KMS-11 (cell line): ENCODE results near the gene ARHGEF40.

ENCODE experiments used
- H2AFZ ChIP-seq: fragments of 200-600 bp; sonication (generic); 2 replicates; pipeline ENCODE4 v1.6.1; 2016; ENCODE audit warnings: antibody characterized with exemption, mixed run types, low read depth
- H3K27ac ChIP-seq: fragments of 200-600 bp; sonication (generic); 2 replicates; pipeline ENCODE4 v1.6.1; 2016; ENCODE audit warnings: mild to moderate bottlenecking, mixed run types
- H3K27me3 ChIP-seq: fragments of 200-600 bp; sonication (generic); 2 replicates; pipeline ENCODE4 v1.6.1; 2017; ENCODE audit warnings: mild to moderate bottlenecking, low read depth, mixed run types, moderate library complexity; ENCODE audit not compliant: insufficient read depth
- H3K36me3 ChIP-seq: fragments of 200-600 bp; sonication (generic); 2 replicates; pipeline ENCODE4 v1.6.1; 2017; ENCODE audit warnings: mild to moderate bottlenecking, mixed run types; ENCODE audit not compliant: insufficient read depth
- H3K4me1 ChIP-seq: fragments of 200-600 bp; sonication (generic); 2 replicates; pipeline ENCODE4 v1.6.1; 2016; ENCODE audit warnings: mild to moderate bottlenecking, low read depth, mixed run types; ENCODE audit not compliant: poor library complexity, severe bottlenecking
- H3K4me2 ChIP-seq: fragments of 200-600 bp; sonication (generic); 2 replicates; pipeline ENCODE4 v1.7.0; 2016; ENCODE audit warnings: mild to moderate bottlenecking, mixed run types
- H3K4me3 ChIP-seq: fragments of 200-600 bp; sonication (generic); IDR thresholded peaks from 2 replicates; pipeline ENCODE4 v1.6.1; 2017; ENCODE audit warnings: low read depth, low read length, mixed read lengths; ENCODE audit not compliant: insufficient read depth
- H3K79me2 ChIP-seq: fragments of 200-600 bp; sonication (generic); 2 replicates; pipeline ENCODE4 v1.6.1; 2016; ENCODE audit warnings: low read depth, mixed run types; ENCODE audit not compliant: insufficient read depth
- H3K9ac ChIP-seq: fragments of 200-600 bp; sonication (generic); 2 replicates; pipeline ENCODE4 v1.6.1; 2016; ENCODE audit warnings: mild to moderate bottlenecking, mixed run types
- H4K20me1 ChIP-seq: fragments of 200-600 bp; sonication (generic); 2 replicates; pipeline ENCODE4 v1.6.1; 2016; ENCODE audit warnings: mild to moderate bottlenecking, mixed run types; ENCODE audit not compliant: insufficient read depth
- TF ChIP-seq, protein P1 (sequence below): fragments of 200-600 bp; sonication (generic); conservative IDR thresholded peaks from 2 replicates; pipeline ENCODE4 v1.6.1; 2017; ENCODE audit warnings: low read depth, mild to moderate bottlenecking, antibody characterized with exemption, low read length, moderate library complexity, mixed read lengths

Gene ARHGEF40

DNA sequence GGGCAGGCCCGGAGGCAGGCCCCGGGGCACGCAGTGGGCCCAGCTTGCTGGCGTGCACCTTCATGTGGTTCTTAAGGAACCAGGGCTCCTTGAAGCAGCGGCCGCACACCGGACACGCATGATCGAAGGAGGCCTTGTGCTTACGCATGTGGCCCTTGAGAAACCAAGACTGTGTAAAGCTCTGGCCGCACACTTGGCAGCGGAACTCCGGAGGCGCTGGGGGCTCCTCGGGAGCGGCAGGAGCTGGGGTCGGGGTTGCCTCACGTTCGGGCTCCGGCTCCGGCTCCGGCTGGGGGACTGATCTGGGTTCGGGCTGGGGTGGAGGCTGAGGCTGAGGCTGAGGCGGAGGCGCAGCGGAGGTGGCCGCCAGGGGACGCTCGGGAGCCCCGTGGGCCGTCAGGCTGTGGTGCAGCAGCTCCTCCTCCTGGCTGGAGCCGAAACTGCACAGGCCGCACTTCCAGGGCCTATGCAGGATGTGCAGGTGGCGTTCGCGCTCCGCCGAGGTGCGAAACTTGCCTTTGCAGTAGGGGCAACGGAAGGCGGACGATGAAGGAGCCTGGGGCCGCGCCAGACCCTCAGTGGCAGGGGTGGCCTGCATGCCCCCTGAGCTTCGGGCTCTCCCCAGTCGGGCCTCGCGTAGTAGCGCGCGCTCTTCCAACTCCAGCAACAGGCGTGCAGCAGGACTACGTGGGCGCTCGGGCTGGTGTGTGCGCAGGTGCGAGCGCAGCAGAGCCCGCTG lies 22.3 kb downstream of the ARHGEF40 start:
- no peaks in the 10 kb centered on the region for H3K27me3 ChIP-seq
- H3K27ac ChIP-seq = no peak overlapping the region
- TF ChIP-seq, protein P1, sequence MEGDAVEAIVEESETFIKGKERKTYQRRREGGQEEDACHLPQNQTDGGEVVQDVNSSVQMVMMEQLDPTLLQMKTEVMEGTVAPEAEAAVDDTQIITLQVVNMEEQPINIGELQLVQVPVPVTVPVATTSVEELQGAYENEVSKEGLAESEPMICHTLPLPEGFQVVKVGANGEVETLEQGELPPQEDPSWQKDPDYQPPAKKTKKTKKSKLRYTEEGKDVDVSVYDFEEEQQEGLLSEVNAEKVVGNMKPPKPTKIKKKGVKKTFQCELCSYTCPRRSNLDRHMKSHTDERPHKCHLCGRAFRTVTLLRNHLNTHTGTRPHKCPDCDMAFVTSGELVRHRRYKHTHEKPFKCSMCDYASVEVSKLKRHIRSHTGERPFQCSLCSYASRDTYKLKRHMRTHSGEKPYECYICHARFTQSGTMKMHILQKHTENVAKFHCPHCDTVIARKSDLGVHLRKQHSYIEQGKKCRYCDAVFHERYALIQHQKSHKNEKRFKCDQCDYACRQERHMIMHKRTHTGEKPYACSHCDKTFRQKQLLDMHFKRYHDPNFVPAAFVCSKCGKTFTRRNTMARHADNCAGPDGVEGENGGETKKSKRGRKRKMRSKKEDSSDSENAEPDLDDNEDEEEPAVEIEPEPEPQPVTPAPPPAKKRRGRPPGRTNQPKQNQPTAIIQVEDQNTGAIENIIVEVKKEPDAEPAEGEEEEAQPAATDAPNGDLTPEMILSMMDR = peak; percentile 89
- no peak overlapping the region for H2AFZ ChIP-seq
- H3K4me1 ChIP-seq = no peaks in the 10 kb centered on the region
- no peaks in the 10 kb centered on the region for H3K79me2 ChIP-seq
- H4K20me1 ChIP-seq = no peaks in the 10 kb centered on the region
- H3K9ac ChIP-seq = no peak overlapping the region
- no peaks in the 10 kb centered on the region for H3K36me3 ChIP-seq
- no peak overlapping the region for H3K4me2 ChIP-seq
- no peak overlapping the region for H3K4me3 ChIP-seq

DNA sequence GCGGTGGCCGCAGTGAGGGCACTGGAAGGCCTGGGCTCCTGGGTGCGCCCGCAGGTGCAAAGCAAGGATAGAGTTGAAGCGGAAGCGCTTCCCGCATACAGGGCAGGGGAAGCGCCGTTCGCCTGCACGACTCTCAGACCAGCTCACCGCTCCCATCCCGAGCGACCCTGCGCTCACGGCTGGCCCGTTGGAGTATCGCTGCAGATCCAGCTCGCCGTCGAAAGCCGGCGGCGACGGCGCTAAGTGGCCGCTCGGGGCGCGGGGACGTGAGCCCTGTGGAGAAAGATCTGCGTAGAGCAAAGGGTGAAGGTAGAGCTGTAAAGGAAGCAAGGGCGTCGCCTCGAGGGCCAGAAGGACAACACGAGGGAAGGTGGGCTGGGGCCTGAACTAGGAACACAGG lies 22.9 kb downstream of the ARHGEF40 start:
- Histone ChIP-seq H3K4me3 (no peak overlapping the region), H3K36me3 (no peaks in the 10 kb centered on the region), H3K27ac (no peak overlapping the region), H3K79me2 (no peaks in the 10 kb centered on the region), H3K9ac (no peak overlapping the region), H2AFZ (no peak overlapping the region), H3K4me1 (no peaks in the 10 kb centered on the region), H3K4me2 (no peak overlapping the region), H4K20me1 (no peaks in the 10 kb centered on the region), H3K27me3 (no peaks in the 10 kb centered on the region)
- TF ChIP-seq, protein P1 = no peak

DNA sequence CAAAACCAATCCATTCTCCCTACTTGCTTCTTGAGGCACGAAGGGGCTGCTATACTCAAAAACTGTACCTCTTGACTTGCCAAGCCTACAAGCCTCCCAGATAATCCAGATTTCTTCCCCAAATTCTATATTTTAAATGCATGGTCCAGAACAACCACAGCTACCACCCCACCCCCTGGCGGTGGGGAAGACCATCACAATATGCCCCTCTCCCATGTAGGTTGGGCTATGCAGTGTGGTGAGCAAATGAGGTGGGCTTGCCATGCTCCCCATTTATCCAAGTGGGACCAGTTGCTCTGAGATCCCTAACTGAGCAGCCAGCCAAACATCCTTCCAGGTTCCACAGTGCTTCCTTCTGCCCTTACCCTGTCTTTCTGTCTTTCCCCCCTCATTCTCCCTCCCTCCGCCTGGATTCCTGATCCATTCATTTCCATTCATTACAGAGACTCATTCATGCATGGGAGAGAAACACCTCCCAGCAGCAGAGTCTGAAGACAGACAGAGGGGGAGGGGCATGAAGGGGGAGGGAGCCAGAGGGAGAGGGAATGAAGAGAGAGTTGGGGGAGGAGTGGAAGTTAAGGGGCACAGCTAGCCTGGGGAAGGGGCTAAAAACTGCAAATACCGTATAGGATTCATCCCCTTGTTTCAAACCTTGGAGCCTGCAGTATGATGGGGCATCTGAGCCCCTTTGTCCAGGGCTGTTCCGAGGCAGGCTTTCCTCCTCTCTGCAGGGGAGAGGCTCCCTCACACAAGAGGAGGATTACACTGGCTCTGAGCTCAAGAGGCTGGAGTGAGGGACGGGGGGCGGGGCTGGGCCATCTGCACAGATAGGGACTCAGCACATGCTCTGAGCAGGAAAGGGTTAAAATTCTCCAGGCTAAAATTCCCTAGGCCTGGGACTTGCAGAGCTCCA lies 23.9 kb downstream of the ARHGEF40 start:
- Histone ChIP-seq H2AFZ (no peak overlapping the region), H3K4me1 (no peaks in the 10 kb centered on the region), H3K79me2 (no peaks in the 10 kb centered on the region), H3K9ac (no peak overlapping the region), H3K36me3 (no peaks in the 10 kb centered on the region), H3K27me3 (no peaks in the 10 kb centered on the region), H4K20me1 (no peaks in the 10 kb centered on the region), H3K4me3 (no peak overlapping the region), H3K27ac (no peak overlapping the region), H3K4me2 (no peak overlapping the region)
- TF ChIP-seq, protein P1 = no peak

DNA sequence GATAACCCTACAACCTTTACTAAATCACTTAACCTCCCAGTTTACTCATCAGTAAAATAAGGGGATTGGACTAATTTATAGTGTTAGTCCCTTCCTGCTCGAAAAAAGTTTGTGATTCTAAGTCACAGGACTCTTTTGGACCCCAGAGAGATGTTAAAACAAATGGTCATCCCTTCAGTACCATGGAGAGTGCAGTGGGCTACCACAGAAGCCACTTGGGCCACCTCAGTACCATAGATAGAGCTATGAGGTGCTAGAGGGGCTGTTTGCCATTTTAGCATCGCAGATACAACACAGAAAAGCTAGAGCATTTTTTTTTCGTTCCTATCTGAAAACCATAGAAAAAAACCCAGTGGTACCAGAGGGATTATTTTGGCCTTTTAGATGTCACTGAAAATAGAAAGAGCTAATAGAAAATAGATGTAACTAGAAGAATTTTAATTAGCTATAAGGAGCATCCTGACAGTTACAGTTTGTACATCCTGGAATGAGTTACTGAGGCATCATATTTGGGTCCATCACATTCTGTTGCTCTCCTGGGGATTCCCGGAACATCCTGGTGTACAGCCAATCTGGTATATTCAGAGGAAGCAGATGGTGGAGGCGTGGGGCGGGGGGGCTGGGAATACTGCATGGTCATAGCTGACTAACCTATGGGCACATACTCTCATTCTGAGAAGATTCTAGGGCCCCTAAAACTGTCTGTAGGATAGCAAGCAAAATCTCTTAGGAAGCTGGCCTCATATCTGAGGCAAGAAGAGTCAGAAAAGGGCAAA lies 25.5 kb downstream of the ARHGEF40 start:
- Histone ChIP-seq H3K4me3 (no peak overlapping the region), H3K4me1 (peaks cover 10% of the 10 kb centered on the region), H2AFZ (no peak overlapping the region), H3K9ac (no peak overlapping the region), H3K27me3 (no peaks in the 10 kb centered on the region), H3K36me3 (no peaks in the 10 kb centered on the region), H3K4me2 (no peak overlapping the region), H3K27ac (no peak overlapping the region), H3K79me2 (no peaks in the 10 kb centered on the region), H4K20me1 (no peaks in the 10 kb centered on the region)
- TF ChIP-seq, protein P1 = no peak
